ENCODE results near the gene COQ10B.

GRCh38 chr2:197486175-197486574, 32.8 kb downstream of the COQ10B start:
- TF ChIP-seq, protein P1, sequence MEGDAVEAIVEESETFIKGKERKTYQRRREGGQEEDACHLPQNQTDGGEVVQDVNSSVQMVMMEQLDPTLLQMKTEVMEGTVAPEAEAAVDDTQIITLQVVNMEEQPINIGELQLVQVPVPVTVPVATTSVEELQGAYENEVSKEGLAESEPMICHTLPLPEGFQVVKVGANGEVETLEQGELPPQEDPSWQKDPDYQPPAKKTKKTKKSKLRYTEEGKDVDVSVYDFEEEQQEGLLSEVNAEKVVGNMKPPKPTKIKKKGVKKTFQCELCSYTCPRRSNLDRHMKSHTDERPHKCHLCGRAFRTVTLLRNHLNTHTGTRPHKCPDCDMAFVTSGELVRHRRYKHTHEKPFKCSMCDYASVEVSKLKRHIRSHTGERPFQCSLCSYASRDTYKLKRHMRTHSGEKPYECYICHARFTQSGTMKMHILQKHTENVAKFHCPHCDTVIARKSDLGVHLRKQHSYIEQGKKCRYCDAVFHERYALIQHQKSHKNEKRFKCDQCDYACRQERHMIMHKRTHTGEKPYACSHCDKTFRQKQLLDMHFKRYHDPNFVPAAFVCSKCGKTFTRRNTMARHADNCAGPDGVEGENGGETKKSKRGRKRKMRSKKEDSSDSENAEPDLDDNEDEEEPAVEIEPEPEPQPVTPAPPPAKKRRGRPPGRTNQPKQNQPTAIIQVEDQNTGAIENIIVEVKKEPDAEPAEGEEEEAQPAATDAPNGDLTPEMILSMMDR (IDR thresholded peaks at IDR 0.05): no peak
- TF ChIP-seq POLR2A (IDR thresholded peaks at IDR 0.05) (no peak), POLR2AphosphoS5 (IDR thresholded peaks at IDR 0.05) (no peak)
